Measurements from ENCODE around the gene VPS29.

Gene VPS29

DNA sequence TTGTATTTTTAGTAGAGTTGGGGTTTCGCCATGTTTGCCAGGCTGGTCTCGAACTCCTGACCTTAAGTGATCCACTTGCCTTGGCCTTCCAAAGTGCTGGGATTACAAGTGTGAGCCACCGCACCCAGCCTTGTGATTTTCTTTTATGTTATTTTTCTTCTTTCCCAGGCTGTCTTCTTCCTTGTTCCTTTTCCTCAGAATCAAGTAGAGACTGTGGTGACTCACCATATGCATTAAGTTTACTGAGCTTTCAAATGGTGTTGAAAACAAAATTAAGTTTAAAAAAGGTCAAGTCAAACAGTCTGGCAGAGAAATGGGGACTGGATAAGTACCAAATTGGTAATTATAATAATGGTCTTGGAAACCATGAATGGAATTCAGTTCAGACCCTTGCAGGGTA lies 57.5 kb downstream of the VPS29 start:
- no peak for DNase-seq (ENCODE audit: low read depth in 2 of 2)
